Activated T-helper 1 cell treated with Interleukin-2 at 50 U/mL for 16 hours (primary cell): ENCODE measurements around the gene ECT2L.

Experiments used
- DNase-seq: peaks from one replicate; pipeline ENCODE4 v3.0.0-alpha.2; 2020; ENCODE audit warnings: low read depth

The ECT2L gene

DNA sequence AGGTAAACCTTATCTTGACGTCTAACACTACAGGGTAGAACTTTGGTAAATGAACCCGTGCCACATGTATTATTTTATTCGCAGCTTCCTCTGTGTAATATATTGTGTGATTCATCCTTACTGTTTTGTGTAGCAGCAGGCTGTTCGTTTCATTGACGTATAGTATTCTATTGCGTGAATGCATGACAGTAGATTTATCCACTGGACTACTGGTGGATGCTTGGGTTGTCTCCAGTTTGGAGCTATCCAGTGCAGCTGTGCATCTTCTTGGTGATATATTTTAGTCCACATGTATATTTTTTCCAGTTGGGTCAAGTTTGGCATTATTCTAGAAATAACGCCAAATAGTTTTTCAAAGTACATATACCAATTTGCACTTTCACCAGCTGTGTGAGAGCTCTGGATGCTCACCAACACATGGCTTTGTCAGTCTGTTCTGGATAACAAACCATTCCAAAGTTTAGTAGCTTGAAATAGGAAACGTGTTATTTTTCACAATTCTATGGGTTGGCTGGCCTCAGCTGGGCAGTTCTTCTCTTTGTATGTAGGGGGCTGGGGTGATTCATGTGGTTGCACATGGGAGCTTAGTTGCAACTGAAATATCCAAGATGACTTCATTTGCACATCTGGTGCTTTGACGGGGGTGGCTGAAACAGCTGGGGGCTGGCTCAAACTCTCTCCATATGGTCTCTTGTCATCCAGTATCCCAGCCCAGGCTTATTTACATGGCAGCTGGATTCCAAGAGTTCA is 9.3 kb downstream of the ECT2L start:
- no peak for DNase-seq

DNA sequence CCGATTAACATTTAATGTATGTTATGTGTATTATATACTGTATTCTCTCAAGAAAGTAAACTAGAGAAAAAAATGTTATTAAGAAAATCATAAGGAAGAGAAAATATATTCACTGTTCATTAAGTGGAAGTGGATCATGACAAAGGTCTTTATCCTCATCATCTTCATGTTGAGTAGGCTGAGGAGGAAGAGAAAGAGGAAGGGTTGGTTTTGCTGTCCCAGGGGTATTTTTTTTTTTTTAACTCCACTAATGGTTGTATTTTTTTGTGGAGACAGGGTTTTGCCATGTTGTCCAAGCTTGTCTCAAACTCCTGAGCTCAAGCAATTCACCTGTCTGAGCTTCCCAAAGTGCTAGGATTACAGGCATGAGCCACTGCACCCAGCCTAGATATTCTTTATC is 11.0 kb downstream of the ECT2L start:
- no peak for DNase-seq

DNA sequence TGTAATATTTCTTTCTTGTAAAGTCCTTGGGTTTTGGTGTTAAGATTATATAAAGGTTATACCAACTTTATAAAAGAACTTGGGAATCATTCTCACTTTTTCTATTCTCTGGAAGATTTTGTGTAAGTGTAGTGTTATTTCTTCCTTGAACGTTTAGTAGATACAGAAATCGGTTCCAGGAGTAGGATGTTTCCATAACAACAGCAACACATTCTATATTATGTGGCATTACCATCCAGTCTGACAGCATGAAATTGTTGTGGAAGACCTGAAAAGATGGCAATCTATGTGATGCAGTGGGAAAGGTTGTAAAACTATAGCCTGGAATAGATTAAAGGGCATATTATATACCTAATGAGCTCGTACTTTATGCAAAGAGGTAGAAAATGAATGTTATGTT is 13.8 kb downstream of the ECT2L start:
- no peak for DNase-seq

DNA sequence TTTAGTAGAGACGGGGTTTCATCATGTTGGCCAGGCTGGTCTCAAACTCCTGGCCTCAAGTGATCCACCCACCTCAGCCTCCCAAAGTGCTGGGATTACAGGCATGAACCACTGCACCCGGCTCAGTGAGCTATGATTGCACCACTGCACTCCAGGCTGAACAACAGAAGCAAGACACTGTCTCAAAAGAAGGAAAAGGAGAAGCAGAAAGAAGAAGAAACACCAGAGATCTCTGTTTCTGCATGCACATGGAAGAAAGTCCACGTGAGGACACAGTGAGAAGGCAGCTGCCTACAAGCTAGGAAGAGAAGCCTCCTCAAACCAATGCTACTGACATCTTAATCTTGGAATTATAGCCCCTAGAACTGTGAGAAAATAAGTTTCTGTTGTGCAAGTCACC is 16.0 kb downstream of the ECT2L start:
- no peak for DNase-seq

DNA sequence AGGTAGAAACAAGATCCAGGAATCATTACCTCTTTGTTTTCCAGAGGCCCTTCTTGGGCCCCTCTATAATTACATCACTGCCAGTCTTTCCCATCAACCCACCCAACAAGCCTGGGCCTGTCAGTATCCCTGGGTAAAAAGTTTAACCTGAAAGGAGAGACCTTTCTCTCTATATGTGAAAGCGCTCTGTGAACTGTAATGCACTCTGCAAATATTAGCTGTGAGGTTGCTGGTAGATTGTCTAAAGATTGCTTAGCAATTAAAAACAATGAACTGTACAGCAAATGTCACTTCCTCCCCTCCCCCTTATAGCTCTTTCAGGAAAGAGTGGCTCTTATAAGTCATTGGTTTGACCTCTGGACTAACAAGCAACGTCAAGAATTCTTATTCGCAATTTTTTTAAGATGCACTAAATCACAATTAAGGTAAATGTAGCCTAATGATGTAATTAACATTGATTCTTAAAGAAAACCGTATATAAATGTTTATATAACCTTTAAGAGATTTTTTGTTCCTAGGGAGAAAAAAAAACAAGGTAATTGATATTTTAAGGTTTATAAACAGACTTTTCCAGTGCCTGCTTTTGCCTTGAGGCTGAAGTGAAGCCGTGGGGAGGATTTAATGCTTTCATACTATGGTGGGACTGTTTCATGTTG is 18.4 kb downstream of the ECT2L start:
- DNase-seq = no peak

DNA sequence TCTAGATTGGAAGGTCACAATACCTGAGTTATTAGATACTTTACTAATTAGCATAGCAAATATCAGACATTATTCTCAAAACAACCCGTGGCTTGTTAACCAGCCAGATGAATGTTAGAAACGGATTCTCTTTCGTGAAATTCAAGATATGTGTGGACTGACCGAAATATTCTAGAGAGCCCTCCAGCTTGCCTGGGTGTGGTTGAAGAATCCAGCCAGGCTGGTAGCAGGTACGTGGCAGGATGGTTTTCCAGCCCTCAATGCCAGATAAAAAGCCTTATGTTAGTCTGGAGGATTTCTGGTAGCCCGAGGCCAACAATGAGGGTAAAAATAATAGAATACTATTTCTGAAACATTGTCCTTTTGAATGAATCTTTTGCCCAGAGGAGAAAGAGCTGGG is 19.3 kb downstream of the ECT2L start:
- DNase-seq = no peak

DNA sequence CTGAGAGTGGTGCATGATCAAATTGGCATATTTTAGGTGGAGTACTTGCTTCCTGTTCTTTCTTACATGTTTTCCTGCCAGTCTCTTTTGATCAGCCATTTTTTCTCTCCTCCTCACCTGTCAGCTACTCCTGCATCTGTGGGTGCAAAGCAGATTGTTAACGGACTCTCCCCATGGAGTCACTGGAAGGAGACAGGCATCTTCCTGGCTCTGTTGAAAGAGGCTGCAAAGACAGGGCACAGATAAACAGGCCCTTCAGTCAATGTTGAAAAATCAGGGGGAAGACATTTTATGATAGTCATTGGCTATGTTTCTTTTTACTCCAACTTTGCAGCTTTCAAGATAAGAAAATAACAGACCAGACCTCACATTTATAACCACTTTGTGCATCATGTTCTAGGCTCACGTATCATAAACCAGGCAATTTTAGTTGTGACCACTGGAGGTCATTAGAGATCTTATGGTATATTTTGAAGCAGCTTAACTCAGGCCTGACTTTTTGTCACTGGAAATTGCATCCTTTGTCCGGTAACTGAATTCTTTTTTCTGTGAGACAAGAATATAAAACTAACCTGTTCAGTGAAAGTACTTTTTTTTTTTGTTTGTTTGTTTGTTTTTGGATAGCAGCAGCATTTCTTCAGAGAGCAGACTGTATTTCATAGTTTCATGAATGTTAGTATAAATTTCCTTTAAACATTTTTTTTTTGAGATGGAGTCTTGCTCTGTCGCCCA is 20.1 kb downstream of the ECT2L start:
- DNase-seq = no peak

DNA sequence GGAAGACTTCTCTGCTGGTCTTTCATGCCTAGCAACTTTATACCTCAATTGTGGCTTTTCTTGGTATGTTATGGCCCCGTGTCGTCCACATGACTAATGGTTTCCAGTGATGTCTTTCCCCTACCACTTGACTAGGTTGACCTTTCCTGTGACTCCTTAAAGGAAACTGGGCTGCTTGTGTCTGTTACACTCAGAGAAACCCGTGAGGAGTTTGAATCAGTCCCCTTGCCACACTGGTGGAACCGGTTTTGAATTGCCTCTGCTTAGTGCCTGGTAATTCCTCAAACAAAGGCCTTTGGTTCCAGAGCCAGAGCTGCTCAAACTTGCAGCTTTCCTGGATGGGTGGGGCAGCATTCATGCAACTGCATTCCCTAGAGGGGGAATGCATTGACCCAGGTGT is 21.9 kb downstream of the ECT2L start:
- DNase-seq = no peak

DNA sequence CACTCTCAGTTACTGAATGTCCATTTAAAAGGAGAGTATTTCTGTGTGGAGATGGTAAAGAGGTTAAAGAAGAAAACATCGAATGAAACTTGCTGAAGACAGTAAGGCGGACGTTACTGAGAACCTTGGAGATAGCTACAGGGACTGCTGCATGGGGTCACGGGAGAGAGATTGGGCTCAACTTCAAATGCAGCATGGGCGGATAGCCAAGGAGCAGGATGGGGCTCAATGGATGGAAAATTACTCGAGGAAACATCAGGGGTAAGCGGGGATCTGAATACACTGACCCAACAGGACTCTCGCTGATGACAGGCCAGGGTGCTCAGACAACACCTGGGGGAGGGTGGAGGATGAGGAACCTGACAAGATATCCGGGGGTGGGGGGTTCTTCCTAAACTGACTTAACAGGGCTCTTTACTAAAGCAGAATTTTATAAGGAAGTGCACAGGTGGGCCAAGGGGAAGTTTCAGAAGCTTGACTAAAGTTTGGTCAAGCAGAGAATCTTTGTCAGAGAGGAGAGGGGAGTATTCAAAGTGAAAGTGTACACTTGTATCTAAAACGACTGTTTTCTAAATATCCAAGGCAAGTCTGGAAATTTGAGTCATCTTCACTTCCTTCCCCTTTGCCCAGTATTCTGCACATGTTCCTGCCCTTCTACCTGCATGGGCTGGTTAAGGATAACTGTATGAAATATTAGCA is 22.8 kb downstream of the ECT2L start:
- DNase-seq = no peak

DNA sequence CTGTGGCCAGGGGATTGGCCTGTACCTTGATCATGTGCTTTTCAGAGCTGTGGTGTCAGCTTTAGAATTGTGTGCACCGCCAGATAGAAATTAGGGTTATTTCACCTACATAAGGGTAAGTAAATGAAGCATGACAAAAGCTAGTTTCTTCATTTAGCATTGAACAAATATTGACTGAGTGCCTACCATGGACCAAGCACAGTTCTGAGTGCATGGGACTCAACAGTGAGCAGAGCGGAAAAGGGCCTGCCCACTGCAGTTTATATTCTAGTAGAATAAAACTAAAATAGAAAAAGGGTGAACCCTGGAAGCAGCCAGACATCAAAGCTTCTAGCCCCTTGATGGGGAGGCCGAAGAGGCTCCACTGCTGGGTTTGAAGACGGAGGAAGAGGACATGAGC is 25.6 kb downstream of the ECT2L start:
- no peak for DNase-seq

DNA sequence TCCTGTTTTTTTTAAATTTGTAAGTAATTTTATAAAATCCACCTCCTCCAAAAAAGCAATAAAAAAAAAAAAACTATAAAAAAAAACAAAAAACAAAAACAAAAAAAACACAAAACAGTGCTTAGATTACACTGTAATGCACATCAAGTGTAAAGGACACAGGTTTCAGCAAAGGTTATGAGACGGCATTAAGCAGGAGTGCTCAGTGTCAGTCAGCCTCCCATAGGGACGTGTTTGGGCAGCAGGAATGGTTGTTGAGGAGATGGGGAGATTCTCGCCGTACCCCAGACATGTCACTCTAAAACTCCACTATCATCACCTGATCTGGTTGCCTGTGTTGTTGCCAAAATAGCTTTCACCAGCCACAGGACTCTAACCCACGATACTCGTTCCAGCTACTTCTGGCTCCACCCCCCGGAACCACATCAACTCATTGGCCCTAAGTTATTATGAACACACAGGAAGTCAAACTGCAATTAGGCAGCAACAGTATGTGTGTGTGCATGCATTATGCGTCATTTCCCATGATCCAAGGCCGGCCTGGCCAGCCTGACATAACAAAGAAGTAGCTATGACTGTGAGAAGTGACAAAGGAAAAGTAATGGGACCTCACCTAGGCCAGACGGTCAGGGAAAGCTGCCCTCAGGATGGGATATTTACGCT is 28.7 kb downstream of the ECT2L start:
- no peak for DNase-seq

DNA sequence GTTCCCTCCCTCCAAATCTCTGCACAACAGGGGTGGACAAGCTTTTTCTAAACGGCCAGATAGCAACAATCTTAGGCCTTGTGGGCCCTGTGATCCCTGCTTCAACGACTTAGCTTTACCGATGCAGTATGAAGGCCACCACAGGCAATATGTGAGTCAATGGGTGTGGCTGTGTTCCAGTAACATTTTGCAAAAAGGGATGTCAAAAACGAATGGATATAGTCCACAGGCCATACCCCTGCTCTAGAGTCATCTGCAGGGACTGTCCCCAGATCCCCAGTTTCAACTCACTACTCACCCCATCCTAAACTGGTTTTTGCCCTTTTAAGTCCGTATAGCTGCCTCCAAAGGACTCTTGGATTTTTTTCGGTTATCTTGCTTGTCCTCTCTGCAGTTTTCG is 34.4 kb downstream of the ECT2L start:
- no peak for DNase-seq

DNA sequence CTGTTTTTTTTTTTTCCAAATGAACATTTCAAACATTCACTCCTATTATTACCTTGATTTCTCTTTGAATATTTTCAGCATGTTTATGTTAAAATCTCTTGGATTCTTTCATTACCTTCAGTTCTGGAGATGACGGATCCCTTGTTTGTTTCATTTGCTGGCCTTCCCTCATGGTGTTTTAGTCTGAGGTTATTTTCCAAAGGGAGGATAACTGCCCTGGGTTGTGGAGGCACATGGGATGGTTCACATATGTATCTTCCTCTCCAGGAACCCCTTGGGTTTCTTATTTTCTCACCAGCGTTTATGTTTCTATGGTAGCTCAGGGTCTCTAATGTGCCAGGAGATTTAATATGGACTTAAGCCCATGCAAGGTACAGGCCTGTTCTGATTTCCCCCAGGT is 36.3 kb downstream of the ECT2L start:
- no peak for DNase-seq

DNA sequence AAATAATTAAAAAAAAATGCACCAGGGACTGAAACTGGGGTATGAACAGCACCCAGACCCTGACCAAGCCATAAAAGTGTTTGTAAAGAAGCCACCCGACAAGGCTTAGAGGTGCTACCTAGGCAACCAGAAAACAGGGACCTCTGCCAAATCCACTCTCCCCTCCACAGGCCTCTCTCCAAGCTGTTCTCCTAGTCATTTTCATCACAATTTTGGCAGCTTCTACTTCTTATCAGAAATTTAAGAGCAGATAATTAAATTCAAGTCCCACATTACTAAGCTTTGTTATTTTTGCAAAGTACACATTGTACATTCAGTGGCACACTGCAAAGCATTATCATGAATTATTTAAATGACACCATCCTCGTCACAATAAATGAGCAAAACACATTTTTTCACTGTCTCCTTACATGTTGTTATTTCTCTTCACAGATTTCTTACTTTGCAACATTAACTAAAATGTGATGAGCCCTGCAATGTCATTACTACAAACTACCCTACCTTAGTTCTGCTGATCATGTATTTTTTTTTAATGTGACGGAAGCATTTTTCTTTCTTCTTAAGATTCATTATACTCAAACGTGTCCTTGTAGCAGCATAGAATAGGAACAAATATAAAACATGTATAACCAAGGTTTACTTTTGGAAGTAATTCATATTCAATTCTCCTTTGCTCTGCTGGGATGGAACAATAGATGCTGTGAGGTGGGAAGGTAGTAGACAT is 38.1 kb downstream of the ECT2L start:
- DNase-seq = no peak

DNA sequence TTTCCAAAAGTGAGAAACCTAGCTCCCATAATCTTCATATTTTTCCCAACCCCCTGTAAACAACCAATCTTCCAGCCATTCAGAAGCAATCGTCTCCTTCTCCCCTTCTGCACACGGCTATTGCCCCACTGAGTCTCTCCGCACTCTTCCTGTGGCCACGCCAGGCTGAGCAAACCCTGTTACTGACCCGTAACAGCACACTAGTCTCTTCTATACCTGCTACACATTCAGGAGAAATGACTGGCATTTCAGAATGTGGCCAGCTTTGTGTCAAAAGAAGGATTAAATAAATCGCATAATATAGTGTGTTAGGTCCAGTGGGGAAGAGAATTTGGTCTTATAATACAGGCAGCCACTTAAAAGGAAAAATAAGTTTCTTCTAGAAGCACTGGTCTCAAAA is 41.4 kb downstream of the ECT2L start:
- no peak for DNase-seq

DNA sequence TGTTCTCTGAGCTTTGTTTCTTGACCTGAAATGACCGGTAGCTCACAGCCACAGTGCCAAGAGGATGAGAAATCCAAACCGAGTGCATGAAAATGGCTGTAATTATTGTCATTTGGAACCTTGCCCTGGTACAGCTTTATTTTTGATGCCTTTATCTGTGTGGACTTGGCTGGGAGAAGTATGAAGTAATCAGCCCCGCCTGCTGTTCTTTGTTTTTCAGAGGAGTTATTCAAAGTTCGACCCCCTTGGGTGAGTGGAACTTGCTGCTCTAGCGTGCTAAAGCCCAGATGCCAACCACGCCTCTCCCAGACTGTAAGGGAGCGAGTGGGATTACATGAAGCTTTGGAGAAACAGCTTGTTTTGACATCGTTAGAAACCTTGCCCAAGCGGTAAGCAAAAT is 48.3 kb downstream of the ECT2L start:
- no peak for DNase-seq

DNA sequence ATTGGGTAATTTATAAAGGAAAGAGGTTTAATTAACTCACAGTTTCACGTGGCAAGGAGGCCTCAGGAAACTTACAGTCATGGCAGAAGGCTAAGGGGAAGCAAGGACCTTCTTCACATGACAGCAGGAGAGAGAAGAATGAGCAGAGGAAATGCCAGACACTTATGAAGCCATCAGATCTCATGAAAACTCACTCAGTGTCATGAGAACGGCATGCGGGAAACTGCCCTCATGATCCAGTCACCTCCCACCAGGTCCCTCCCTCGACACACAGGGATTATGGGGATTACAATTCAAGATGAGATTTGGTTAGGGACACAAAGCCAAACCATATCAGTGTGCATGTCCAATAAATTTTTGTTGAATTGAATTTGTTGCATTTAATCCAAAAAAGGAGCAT is 52.0 kb downstream of the ECT2L start:
- no peak for DNase-seq

DNA sequence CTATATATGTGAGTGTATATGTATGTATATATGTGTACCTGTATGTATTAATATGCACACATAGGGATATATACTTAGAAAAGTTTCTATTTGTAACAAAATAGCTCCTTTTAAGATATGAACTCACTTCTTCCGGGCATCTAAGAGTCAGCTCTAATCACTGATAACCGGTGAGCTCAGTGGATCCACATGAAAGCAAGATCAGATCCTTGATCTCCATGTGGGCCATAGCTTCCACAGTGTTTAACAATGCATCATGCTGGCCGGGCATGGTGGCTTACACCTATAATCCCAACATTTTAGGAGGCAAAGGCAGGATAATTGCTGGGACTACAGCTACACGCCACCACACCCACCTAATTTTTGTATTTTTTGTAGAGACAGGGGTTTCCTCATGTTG is 52.6 kb downstream of the ECT2L start:
- no peak for DNase-seq

DNA sequence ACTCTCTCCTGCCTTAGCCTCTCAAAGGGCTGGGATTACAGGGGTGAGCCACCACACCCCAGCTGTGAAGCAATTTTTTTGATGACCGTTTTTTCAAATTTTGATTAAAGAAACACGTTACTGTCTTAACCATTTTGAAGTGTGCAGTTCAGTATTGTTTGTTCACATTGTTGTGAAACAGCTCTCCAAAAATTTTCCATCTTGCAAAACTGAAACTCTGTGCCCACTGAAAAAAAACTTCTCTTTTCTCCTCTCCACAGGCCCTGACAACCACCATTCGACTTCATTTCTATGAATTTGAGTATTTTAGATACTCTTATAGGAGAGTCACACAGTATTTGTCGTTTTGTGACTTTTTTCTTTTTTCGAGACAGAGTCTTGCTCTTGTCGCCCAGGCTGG is 53.9 kb downstream of the ECT2L start:
- DNase-seq = no peak

DNA sequence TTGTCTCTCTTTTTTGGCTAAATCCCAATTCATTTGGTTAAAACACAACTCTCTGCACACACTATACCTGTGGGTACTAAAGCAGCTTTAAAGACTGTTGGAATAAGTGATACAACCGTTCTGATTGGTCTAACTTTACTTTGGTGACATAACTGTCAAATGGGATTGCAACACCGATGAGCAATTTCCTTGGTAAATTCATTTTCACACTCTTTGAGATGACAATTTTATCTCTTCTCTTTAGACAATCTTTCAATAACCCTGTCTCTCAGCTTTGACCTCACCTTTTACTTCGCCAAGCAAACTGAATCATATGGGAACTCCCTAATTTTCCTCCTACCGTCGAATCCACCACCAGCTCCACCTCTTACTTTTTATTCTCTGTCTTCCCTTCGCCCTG is 60.8 kb downstream of the ECT2L start:
- no peak for DNase-seq

DNA sequence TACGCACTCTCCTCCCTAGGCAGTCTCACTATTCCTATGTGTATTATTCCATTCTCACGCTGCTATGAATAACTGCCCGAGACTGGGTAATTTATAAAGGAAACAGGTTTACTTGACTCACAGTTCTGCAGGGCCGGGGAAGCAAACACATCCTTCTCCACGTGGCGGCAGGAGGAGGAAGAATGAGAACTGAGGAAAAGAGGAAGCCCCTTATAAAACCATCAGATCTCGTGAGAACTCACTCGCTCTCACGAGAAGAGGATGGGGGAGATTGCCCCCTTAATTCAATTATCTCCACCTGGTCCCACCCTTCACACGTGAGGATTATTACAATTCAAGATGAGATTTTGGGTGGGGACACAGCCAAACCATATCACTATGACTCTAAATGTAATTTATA is 61.9 kb downstream of the ECT2L start:
- DNase-seq = no peak

DNA sequence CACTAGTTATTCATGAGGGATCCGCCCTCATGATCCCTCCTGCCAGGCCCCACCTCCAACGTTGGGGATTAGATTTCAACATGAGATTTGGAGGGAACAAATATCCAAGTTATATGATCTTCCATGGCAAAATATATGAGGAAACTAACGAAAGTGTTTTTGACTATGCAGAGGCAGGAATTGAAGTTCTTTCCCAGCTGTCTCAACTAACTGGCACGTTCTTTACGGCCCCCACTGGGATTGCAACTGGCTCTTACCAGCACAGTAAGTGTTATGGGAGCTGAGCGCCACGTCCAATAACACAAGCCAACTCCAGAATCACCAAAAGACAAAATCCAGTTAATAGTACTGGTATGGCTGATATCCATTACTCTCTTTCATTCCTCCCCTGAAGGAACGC is 66.6 kb downstream of the ECT2L start:
- no peak for DNase-seq
